Cardiac fibroblast (primary cell): ENCODE results near the gene SNX27.
"Not testable (repeated sequence)": the region's sequence is repeated elsewhere in the genome, so short reads cannot be mapped to it uniquely, and the experiment has no call there.

ENCODE experiments used
- DNase-seq, 2 donors: peaks; one replicate each; pipeline versions ENCODE4 v3.0.0 to v3.0.0-alpha.2; 2010; ENCODE audit warnings: low read depth in 2 of 2
- H3K4me3 ChIP-seq, 2 donors: replicated peaks in 1 of 2; 1 replicate in 1 of 2; 2 replicates in 1 of 2; pipeline ENCODE4 v1.5.1; 2011; ENCODE audit warnings: low read depth in 2 of 2, low read length in 2 of 2, mild to moderate bottlenecking in 2 of 2, moderate library complexity in 1 of 2
- TF ChIP-seq, protein P1 (sequence below): IDR thresholded peaks from one replicate; pipeline ENCODE4 v1.5.1; 2011; ENCODE audit warnings: low read depth, mild to moderate bottlenecking, low read length, inconsistent platforms

Gene SNX27

DNA sequence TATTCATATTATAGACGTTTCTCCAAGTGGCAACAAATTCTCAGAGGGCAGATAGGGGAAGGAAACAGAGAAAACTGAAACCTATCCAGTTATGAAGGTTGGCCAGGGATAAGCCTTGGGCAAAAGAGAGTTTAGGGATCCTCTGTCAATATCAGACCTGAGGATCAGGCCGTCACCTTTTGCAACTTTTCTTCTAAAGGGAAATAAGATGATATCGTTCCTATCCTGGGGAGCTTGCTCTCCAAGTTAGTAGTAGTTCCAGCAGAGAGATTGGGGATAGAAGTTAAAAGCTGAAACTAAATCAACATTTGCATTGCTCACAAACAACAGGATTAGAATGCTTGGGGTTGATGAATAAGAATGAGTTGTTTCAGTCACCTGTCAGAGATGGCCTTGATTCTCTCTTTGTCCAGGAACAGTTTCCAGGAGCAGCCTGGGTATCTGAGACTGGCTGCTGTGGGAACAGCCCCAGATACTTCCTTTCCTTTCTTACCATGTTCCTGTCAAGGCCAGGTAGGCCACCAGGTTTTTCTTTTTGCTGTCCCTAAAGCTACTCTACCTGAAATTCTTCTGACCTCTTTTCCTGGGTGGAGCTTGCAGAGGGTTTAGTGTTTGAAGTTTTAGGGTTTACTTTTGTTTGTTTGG, 112.0 kb downstream of the SNX27 start:
- no peak for DNase-seq
- TF ChIP-seq, protein P1, sequence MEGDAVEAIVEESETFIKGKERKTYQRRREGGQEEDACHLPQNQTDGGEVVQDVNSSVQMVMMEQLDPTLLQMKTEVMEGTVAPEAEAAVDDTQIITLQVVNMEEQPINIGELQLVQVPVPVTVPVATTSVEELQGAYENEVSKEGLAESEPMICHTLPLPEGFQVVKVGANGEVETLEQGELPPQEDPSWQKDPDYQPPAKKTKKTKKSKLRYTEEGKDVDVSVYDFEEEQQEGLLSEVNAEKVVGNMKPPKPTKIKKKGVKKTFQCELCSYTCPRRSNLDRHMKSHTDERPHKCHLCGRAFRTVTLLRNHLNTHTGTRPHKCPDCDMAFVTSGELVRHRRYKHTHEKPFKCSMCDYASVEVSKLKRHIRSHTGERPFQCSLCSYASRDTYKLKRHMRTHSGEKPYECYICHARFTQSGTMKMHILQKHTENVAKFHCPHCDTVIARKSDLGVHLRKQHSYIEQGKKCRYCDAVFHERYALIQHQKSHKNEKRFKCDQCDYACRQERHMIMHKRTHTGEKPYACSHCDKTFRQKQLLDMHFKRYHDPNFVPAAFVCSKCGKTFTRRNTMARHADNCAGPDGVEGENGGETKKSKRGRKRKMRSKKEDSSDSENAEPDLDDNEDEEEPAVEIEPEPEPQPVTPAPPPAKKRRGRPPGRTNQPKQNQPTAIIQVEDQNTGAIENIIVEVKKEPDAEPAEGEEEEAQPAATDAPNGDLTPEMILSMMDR: no peak
- H3K4me3 ChIP-seq: no peak overlapping the region

DNA sequence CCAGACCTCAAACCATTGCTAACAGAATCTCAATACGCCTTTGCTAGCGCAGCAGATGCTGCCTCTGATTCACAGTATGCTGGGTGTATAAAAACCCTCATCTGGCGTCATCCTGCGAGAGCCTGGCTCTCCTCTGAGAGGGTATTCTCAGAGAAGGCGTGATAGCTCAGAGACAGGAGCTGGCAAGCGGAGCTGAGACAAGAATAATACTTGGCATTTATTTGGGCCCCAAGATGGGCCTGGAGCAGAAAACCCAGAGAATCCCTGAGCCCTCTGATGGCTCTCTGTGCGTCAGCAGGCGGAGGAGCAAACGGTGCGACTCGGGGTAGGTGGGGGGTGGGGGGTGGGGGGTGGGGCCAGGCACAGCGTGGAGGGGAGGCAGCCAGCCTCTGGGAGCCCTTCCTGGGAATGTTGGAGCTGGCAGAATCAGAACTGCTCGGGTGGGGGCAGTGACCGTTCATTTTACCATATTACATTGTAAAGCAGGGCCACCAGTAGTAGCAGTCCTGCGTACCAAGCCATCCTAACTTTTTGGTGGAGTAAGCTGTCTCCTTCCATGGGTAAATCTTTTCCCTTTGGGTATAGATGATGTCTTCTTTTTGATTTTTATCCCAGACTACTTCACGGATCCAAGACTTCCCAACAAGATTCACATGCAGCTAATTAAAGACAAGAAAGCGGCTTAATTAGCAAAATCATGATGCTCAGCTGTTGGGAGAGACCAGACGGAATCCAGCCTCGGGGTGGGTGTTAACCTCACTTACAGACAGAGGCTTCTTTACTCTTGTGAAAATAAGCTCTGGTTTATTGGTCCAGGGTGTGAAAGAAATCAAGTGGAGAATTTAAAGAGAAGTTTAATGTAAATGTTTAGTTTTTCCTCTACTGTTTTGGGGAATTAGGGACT, 116.6 kb downstream of the SNX27 start:
- H3K4me3 ChIP-seq: no peak overlapping the region
- DNase-seq: peak; percentile 33 to 69
- TF ChIP-seq, protein P1: no peak

DNA sequence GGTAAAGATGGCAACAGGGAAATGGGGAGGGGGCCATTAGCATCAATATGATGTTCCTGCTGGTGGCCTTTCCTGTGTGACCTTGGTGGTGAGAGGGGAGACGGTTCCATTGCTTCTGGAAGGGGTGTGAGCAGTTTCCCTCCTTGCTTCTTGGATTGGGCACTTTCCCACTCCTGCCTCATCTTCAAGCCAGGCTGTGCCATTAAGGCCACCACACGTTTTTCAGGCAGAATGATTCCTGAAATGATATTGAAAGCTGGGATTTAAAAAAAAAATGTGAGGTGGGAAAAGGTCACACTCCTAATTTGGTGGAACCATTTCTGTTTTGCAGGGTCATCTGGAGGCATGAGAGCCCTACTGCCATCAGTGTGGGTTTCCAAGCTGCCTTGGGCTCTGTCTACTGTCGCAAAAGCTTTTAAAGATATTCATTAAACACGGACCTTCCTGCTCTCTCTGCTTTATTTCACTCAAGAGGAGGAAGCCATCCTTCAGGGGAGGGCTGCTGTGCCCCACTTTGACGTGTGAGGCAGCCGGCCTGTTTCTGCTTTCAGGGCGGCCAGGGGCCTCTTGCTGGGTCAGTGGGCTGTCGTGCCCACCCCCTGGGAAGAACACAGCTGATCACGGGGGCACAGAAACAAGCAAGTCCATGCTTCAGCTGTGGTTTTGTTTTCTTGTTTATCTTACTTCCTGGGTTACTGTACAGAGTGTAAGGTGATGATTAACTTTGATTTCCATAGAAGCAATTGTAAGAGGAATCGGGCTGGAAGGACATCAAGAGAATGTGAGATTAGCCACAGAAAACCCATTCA, 117.5 kb downstream of the SNX27 start:
- no peak for DNase-seq
- no peak overlapping the region for H3K4me3 ChIP-seq
- TF ChIP-seq, protein P1: no peak

DNA sequence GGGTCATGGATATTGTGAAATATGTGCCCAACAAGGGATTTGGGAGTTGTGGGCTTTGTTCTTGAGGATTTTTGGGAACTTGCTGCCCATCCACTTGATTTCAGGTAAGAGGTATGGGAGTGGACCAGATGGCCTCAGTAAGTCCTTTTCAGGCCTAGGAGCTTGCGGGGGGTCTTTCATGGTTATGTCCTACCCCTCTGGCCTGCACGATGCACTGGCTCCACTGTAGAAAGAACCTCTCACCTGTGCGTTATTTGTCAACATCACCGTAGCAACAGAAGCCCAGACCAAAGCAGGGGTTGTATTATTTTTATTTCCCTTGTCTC, 118.1 kb downstream of the SNX27 start:
- TF ChIP-seq, protein P1: no peak
- DNase-seq: no peak
- H3K4me3 ChIP-seq: no peak overlapping the region

DNA sequence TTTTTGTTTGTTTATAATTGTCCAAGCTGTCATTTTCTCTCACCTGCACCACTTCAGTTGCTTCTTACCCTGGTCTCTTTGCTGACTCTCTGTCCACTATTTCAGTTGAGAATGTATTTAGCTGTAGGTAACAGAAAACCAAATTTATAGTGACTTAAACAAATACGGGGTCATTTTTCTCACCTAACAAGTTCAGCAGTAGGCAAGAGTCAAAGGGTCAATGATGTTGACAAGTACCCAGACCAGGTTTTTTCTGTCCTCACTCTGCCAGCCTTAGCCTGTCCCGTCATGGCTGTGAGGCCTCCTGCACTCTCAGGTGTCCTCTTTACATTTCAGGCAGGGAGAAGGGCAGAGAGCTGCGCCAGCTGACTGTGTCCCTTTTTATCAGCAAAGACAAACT, 121.3 kb downstream of the SNX27 start:
- no peak for DNase-seq
- TF ChIP-seq, protein P1: no peak
- H3K4me3 ChIP-seq: no peak overlapping the region

DNA sequence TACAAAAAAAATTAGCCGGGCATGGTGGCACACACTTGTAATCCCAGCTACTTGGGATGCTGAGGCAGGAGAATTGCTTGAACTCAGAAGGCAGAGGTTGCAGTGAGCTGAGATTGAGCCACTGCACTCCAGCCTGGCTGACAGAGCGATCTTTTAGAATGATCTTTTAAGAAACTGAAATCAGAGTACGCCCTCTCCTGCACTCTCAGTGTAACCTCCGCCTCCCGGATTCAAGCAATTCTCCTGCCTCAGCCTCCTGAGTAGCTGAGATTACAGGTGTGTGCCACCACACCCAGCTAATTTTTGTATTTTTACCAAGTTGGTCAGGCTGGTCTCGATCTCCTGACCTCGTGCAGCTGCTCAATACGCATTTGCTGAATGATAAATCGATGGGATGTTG, 122.1 kb downstream of the SNX27 start:
- H3K4me3 ChIP-seq, DNase-seq: not testable (repeated sequence)

DNA sequence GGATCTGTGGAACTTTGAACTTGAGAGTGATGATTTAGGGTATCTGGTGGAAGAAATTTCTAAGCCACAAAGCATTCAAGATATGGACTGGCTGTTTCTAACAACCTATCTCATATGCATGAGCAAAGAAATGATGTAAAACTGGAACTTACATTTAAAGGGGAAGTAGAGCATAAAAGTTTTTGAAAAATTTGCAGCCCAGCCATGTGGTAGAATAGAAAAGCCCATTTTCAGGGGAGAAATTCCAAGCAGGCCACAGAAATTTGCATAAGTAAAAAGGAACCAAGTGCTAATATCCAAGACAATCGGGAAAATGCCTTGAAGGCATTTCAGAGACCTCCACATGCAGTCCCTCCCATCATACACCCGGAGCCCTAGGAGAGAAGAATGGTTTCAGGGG, 125.2 kb downstream of the SNX27 start:
- TF ChIP-seq, protein P1: no peak
- no peak overlapping the region for H3K4me3 ChIP-seq
- DNase-seq: no peak
